Left ventricle myocardium inferior (tissue), 1 donor: ENCODE data around the gene LPCAT3. TPM values are rescaled to one million over a fixed set of nuclear protein-coding genes. Genes with fewer than 3 reads are reported as not detected.
A peak's percentile ranks its signal among the peaks of the same experiment; 100 is the strongest.

Experiments
- DNase-seq: peaks from one replicate; pipeline ENCODE4 v3.0.0-alpha.2; 2020
- H3K27ac ChIP-seq: fragments of 200-600 bp; replicated peaks from 2 replicates; pipeline ENCODE4 v1.8.0; 2021
- H3K27me3 ChIP-seq: fragments of 200-600 bp; 2 replicates; pipeline ENCODE4 v1.8.0; 2021; ENCODE audit warnings: low read depth
- H3K36me3 ChIP-seq: fragments of 200-600 bp; 2 replicates; pipeline ENCODE4 v1.8.0; 2021
- H3K4me1 ChIP-seq: fragments of 200-600 bp; 2 replicates; pipeline ENCODE4 v1.8.0; 2021
- H3K4me3 ChIP-seq: fragments of 200-600 bp; 2 replicates; pipeline ENCODE4 v1.8.0; 2021; ENCODE audit warnings: mild to moderate bottlenecking, moderate library complexity
- H3K9me3 ChIP-seq: fragments of 200-600 bp; replicated peaks from 2 replicates; pipeline ENCODE4 v1.8.0; 2021
- CTCF ChIP-seq: fragments of 200-600 bp; IDR thresholded peaks from 2 replicates; pipeline ENCODE4 v1.8.0; 2021; ENCODE audit warnings: antibody characterized with exemption, mild to moderate bottlenecking, borderline replicate concordance
- intact Hi-C: fragments of 100-400 bp; cut with micrococcal nuclease; formaldehyde crosslinking; loops from one replicate; pipeline ENCODE4 v1.11.0; 2022
- total RNA-seq: library from RNA; stranded (reverse); fragmentation: NEBNext Ultra II Directional; extraction: Animal tissue kit (Norgen Biotek cat#: 25700); gene quantifications from one replicate; pipeline ENCODE4 v1.2.1, GENCODE V29; 2021
- donor health status: DM: no; HTN: yes; CAD: no; lungs with severe emphysema.

LPCAT3 gene
- total RNA-seq, 1 donor from 2014 or later: 35.1 TPM

GRCh38 chr12:6979453-6979852 lies 38.8 kb downstream of the LPCAT3 start:
- Histone ChIP-seq H3K27ac (peak overlapping the region; percentile 76), H3K27me3 (no peaks in the 10 kb centered on the region), H3K36me3 (peaks cover 92% of the 10 kb centered on the region), H3K4me3 (no peak overlapping the region), H3K4me1 (peaks cover 35% of the 10 kb centered on the region), H3K9me3 (no peaks in the 10 kb centered on the region)
- intact Hi-C loops: no loop called here
- no peak for DNase-seq
- TF ChIP-seq CTCF: no peak

GRCh38 chr12:6979021-6979420 lies 39.3 kb downstream of the LPCAT3 start:
- peaks cover 31% of the 10 kb centered on the region for H3K4me1 ChIP-seq
- TF ChIP-seq CTCF: no peak

DNA sequence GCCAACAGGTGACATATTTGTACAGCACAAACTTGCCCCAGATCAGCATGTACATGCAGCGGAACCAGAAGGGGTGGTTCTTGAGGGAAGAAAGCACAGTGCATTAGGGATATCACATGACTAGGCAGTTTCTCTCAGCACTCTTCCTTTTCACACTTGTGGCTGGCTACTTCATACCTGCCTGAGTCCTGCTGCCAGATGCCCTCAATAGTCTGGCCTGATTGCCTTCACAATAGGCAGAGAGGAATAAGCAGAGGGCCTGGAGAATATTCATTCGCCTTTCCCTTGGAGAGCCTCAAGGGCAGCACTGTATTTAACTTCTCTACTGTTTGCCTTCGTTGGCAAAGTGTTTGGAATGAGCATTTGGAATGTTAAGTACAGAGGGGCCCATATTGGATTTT lies 39.7 kb downstream of the LPCAT3 start:
- no peak for TF ChIP-seq CTCF
- Histone ChIP-seq H3K36me3 (peaks cover 90% of the 10 kb centered on the region), H3K27me3 (no peaks in the 10 kb centered on the region), H3K9me3 (no peaks in the 10 kb centered on the region), H3K4me3 (no peak overlapping the region), H3K27ac (peak overlapping the region; percentile 76), H3K4me1 (peaks cover 29% of the 10 kb centered on the region)
- DNase-seq: no peak
- intact Hi-C loops: no loop called here

More at GRCh38 chr12:6979021-6979420, 39.3 kb downstream of the LPCAT3 start:
- H3K27me3 ChIP-seq: no peaks in the 10 kb centered on the region
- H3K36me3 ChIP-seq: peaks cover 92% of the 10 kb centered on the region
- intact Hi-C loops: no loop called here
- no peaks in the 10 kb centered on the region for H3K9me3 ChIP-seq
- H3K27ac ChIP-seq: peak overlapping the region; percentile 76
- no peak overlapping the region for H3K4me3 ChIP-seq
- DNase-seq: no peak

DNA sequence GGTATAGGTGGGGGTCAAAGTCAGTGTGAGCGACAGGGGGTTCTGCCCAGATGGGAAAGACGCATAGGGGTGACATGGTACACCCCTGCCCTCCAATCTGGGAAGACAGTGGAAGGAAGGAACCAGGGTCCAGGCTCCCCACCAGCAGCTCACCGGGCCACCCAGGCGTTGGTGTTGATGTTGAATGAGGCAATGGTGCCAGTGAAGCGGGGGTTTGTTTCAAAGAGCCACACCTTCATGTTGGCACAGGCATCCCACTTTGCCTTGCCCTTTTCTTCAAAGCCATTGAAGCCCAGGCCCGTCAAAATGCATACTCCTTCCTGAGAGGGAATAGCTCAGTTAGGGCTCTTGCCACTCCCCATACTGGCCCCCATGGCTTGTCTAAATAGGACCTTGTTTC lies 40.1 kb downstream of the LPCAT3 start:
- no peak for TF ChIP-seq CTCF
- H3K27me3 ChIP-seq: no peaks in the 10 kb centered on the region
- H3K4me1 ChIP-seq: peaks cover 29% of the 10 kb centered on the region
- peak overlapping the region; percentile 76 for H3K27ac ChIP-seq
- H3K9me3 ChIP-seq: no peaks in the 10 kb centered on the region
- no peak for DNase-seq
- H3K4me3 ChIP-seq: no peak overlapping the region
- peaks cover 87% of the 10 kb centered on the region for H3K36me3 ChIP-seq
- intact Hi-C loops: no loop called here

- Histone ChIP-seq H3K4me3 (no peak overlapping the region), H3K27me3 (no peaks in the 10 kb centered on the region), H3K36me3 (peaks cover 82% of the 10 kb centered on the region), H3K9me3 (no peaks in the 10 kb centered on the region), H3K4me1 (peaks cover 29% of the 10 kb centered on the region), H3K27ac (peak overlapping the region; percentile 76)
- intact Hi-C loops: no loop called here
- no peak for DNase-seq
- TF ChIP-seq CTCF: no peak
Measured at GRCh38 chr12:6977653-6978052, 40.6 kb downstream of the LPCAT3 start.
